Astrocyte (in vitro differentiated cells and primary cell): ENCODE measurements around the gene PIGT. TPM values are rescaled to one million over a fixed set of nuclear protein-coding genes. Genes with fewer than 3 reads are reported as not detected.

Experiments
- DNase-seq: peaks from one replicate; pipeline ENCODE4 v3.0.0-alpha.2; 2010; ENCODE audit warnings: low read depth
- FAIRE-seq: peaks from 2 replicates; lab custom pipeline; 2011; peaks lifted over from hg19 to GRCh38; lab: Jason Lieb, UNC
- H2AFZ ChIP-seq: 2 replicates; pipeline ENCODE4 v1.6.0; 2012; ENCODE audit warnings: low read depth, low read length, inconsistent platforms
- H3K27ac ChIP-seq: 2 replicates; pipeline ENCODE4 v1.5.1; 2011; ENCODE audit warnings: low read depth, low read length, inconsistent platforms
- H3K27me3 ChIP-seq: 2 replicates; pipeline ENCODE4 v1.6.0; 2011; ENCODE audit warnings: low read length, inconsistent platforms; ENCODE audit not compliant: insufficient read depth
- H3K36me3 ChIP-seq: 2 replicates; pipeline ENCODE4 v1.5.1; 2011; ENCODE audit warnings: low read length, inconsistent platforms; ENCODE audit not compliant: insufficient read depth
- H3K4me1 ChIP-seq: 2 replicates; pipeline ENCODE4 v1.5.1; 2011; ENCODE audit warnings: low read length, inconsistent platforms; ENCODE audit not compliant: insufficient read depth
- H3K4me2 ChIP-seq: 2 replicates; pipeline ENCODE4 v1.6.0; 2012; ENCODE audit warnings: low read length, inconsistent platforms
- H3K4me3 ChIP-seq: 2 replicates; pipeline ENCODE4 v1.5.1; 2011; ENCODE audit warnings: low read depth, mild to moderate bottlenecking, low read length, inconsistent platforms; ENCODE audit not compliant: insufficient read depth
- H3K79me2 ChIP-seq: 2 replicates; pipeline ENCODE4 v1.6.0; 2012; ENCODE audit warnings: mild to moderate bottlenecking, low read length, inconsistent platforms; ENCODE audit not compliant: insufficient read depth
- H3K9ac ChIP-seq: 2 replicates; pipeline ENCODE4 v1.6.0; 2012; ENCODE audit warnings: mild to moderate bottlenecking, low read length, inconsistent platforms
- H3K9me3 ChIP-seq: 2 replicates; pipeline ENCODE4 v1.5.1; 2012; ENCODE audit warnings: low read depth, mild to moderate bottlenecking, low read length, inconsistent platforms; ENCODE audit not compliant: insufficient read depth
- H4K20me1 ChIP-seq: 2 replicates; pipeline ENCODE4 v1.6.0; 2012; ENCODE audit warnings: low read length, inconsistent platforms; ENCODE audit not compliant: insufficient read depth
- H3K27ac Mint-ChIP-seq: one replicate; pipeline ENCODE4 v1.8.0; 2021; ENCODE audit warnings: mild to moderate bottlenecking, mixed read lengths; ENCODE audit not compliant: unreplicated experiment
- H3K27me3 Mint-ChIP-seq: one replicate; pipeline ENCODE4 v1.8.0; 2021; ENCODE audit warnings: low read depth, mixed read lengths; ENCODE audit not compliant: unreplicated experiment
- H3K36me3 Mint-ChIP-seq: one replicate; pipeline ENCODE4 v1.8.0; 2021; ENCODE audit warnings: low read depth, mixed read lengths; ENCODE audit not compliant: unreplicated experiment
- H3K4me1 Mint-ChIP-seq: one replicate; pipeline ENCODE4 v1.8.0; 2021; ENCODE audit warnings: low read depth, mixed read lengths; ENCODE audit not compliant: unreplicated experiment
- H3K4me3 Mint-ChIP-seq: one replicate; pipeline ENCODE4 v1.8.0; 2021; ENCODE audit warnings: mild to moderate bottlenecking, moderate library complexity, mixed read lengths; ENCODE audit not compliant: unreplicated experiment
- H3K9me3 Mint-ChIP-seq: one replicate; pipeline ENCODE4 v1.8.0; 2021; ENCODE audit warnings: mild to moderate bottlenecking, mixed read lengths; ENCODE audit not compliant: unreplicated experiment
- EZH2 ChIP-seq: IDR thresholded peaks from 2 replicates; pipeline ENCODE4 v1.6.1; 2012; ENCODE audit warnings: mild to moderate bottlenecking, low read length, inconsistent platforms; ENCODE audit not compliant: insufficient read depth
- total RNA-seq: library from RNA; stranded (reverse); gene quantifications from 2 replicates; pipeline ENCODE4 v1.2.1, GENCODE V29; 2021
- TF ChIP-seq, protein P1 (sequence below): IDR thresholded peaks from 2 replicates; pipeline ENCODE4 v1.5.1; 2011; ENCODE audit warnings: low read depth, mild to moderate bottlenecking, inconsistent platforms, low read length, moderate library complexity; ENCODE audit not compliant: insufficient read depth

PIGT gene
- total RNA-seq, 1 donor from 2014 or later: 83.7 TPM

DNA sequence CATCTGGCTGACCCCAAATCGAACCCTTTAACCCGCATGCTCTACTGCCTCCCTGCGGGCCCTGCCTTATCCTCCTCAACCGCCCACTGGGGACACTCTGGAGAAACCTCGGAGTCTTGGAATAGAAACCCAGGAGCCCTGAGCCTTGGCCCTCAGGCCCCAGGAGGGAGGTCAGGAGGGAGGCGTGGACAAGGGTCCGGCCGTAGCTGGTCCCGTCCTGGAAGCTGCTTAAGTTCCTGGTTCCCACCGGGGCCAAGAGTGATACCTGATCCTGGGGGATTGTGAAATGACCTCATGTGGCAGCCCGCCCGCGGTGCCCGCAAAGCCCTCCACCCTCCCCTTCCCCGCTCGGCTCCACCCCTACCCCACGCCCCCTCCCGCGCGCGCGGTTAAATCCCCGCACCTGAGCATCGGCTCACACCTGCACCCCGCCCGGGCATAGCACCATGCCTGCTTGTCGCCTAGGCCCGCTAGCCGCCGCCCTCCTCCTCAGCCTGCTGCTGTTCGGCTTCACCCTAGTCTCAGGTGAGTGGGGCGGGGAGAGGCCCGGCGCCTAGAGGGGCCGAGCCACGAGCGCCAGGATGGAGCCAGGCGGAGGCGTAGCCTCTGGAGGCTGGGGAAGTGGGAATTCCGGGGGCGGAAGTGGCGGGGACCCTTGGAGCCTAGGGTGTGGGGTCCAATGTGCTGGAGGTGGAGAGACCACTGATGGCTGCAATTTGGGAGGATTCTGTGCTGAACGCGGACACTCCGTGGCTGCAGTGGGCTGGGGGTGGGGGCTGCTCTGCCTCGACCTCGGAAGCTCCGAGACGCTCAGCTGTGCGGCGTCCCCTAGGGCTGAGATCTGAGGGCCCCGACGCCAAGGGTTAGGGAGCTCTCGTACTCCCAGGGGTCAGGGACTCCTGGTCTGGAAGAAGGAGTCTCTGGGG lies 53.7 kb downstream of the PIGT start, which contains the start of gene WFDC2:
TSS of gene WFDC2 (plus strand) at position 418 of the 926 bp plus-strand sequence. CDS start at position 447, 29 bp downstream.
- Mint-ChIP-seq H3K9me3 (no peaks in the 10 kb centered on the region), H3K4me3 (peak within 1 kb of the TSS; percentile 66), H3K4me1 (no peaks in the 10 kb centered on the region), H3K27ac (no peak within 1 kb of the TSS), H3K36me3 (no peaks in the 10 kb centered on the region), H3K27me3 (peaks cover 46% of the 10 kb centered on the region)
- Histone ChIP-seq H3K4me2 (peak within 1 kb of the TSS; percentile 77), H3K9ac (no peak within 1 kb of the TSS), H3K4me3 (peak within 1 kb of the TSS; percentile 44), H3K36me3 (no peaks in the 10 kb centered on the region), H3K27me3 (peaks cover 62% of the 10 kb centered on the region), H4K20me1 (no peaks in the 10 kb centered on the region), H2AFZ (peak within 1 kb of the TSS; percentile 71), H3K9me3 (no peaks in the 10 kb centered on the region), H3K4me1 (peaks cover 2% of the 10 kb centered on the region), H3K27ac (no peak within 1 kb of the TSS), H3K79me2 (no peaks in the 10 kb centered on the region)
- no peak for FAIRE-seq
- no peak for DNase-seq
- TF ChIP-seq, protein P1, sequence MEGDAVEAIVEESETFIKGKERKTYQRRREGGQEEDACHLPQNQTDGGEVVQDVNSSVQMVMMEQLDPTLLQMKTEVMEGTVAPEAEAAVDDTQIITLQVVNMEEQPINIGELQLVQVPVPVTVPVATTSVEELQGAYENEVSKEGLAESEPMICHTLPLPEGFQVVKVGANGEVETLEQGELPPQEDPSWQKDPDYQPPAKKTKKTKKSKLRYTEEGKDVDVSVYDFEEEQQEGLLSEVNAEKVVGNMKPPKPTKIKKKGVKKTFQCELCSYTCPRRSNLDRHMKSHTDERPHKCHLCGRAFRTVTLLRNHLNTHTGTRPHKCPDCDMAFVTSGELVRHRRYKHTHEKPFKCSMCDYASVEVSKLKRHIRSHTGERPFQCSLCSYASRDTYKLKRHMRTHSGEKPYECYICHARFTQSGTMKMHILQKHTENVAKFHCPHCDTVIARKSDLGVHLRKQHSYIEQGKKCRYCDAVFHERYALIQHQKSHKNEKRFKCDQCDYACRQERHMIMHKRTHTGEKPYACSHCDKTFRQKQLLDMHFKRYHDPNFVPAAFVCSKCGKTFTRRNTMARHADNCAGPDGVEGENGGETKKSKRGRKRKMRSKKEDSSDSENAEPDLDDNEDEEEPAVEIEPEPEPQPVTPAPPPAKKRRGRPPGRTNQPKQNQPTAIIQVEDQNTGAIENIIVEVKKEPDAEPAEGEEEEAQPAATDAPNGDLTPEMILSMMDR: no peak
- peak; percentile 45 for TF ChIP-seq EZH2

DNA sequence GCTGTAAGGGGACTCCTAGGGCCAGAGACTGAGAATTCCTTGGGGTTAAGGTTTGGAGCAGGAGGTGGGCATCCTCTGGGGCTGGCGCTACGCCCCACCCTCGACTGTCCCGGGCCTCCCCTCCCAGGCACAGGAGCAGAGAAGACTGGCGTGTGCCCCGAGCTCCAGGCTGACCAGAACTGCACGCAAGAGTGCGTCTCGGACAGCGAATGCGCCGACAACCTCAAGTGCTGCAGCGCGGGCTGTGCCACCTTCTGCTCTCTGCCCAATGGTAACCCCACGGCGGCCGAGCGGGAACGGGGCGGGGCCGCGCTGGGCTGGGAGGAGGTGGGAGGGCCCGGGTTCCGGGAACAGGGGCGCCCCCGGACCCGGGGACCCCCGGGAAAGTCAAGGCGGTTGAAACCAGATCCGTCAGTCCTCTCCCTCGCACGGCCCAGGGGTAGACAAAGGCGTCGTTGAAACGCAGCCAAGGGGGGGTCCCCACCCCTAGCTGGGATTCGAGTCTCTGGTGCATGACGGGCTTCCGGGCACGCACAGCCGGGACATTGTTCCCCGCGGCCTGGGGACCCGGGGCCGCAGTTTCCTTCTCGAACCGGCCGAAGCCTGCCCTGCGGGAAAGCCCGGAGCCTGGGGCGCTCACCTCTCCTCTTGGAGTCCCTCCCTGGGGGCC lies 54.5 kb downstream of the PIGT start:
- DNase-seq (no peak), FAIRE-seq (no peak)
- Histone ChIP-seq H3K9ac (no peak overlapping the region), H2AFZ (peak overlapping the region; percentile 71), H3K4me2 (peak overlapping the region; percentile 77), H3K4me3 (peak overlapping the region; percentile 44), H4K20me1 (no peaks in the 10 kb centered on the region), H3K79me2 (no peaks in the 10 kb centered on the region), H3K27me3 (peaks cover 54% of the 10 kb centered on the region), H3K36me3 (no peaks in the 10 kb centered on the region), H3K4me1 (peaks cover 2% of the 10 kb centered on the region), H3K27ac (no peak overlapping the region), H3K9me3 (no peaks in the 10 kb centered on the region)
- TF ChIP-seq, protein P1: no peak
- peak; percentile 82 for TF ChIP-seq EZH2
- H3K27me3 Mint-ChIP-seq: peaks cover 46% of the 10 kb centered on the region
- H3K4me1 Mint-ChIP-seq: no peaks in the 10 kb centered on the region
- H3K36me3 Mint-ChIP-seq: no peaks in the 10 kb centered on the region
- H3K27ac Mint-ChIP-seq: no peak overlapping the region
- peak overlapping the region; percentile 67 for H3K4me3 Mint-ChIP-seq
- H3K9me3 Mint-ChIP-seq: no peaks in the 10 kb centered on the region
